HEK293 (cell line): ENCODE results near the gene FAH.

Experiments
- CTCF ChIA-PET: fragments of 350-600 bp; formaldehyde crosslinking; extraction: SDS; loops from one replicate; lab custom pipeline; 2021; ENCODE audit warnings: antibody characterized with exemption; lab: Yijun Ruan, JAX
- POLR2A ChIA-PET: fragments of 300-600 bp; formaldehyde crosslinking; extraction: SDS; loops from one replicate; lab custom pipeline; 2020; ENCODE audit warnings: antibody characterized with exemption, inconsistent platforms; lab: Yijun Ruan, JAX
- H3K27ac ChIP-seq: fragments of 200-500 bp; sonication (Bioruptor generic); 2 replicates; pipeline ENCODE4 v1.5.1; 2014; ENCODE audit warnings: low read depth, low read length, control low read depth, inconsistent platforms; ENCODE audit errors: extremely low read depth
- H3K36me3 ChIP-seq, 2 experiments: fragments of 200-500 bp in 1 of 2; sonication (Bioruptor generic) in 1 of 2; 1 replicate in 1 of 2; 2 replicates in 1 of 2; pipeline ENCODE4 v1.5.1; 2014 to 2017; ENCODE audit warnings: inconsistent platforms in 2 of 2, low read length in 2 of 2; ENCODE audit not compliant: control insufficient read depth in 2 of 2, insufficient read depth in 1 of 2
- H3K4me1 ChIP-seq: fragments of 200-500 bp; sonication (Bioruptor generic); 2 replicates; pipeline ENCODE4 v1.5.1; 2014; ENCODE audit warnings: mild to moderate bottlenecking, low read length, inconsistent platforms; ENCODE audit not compliant: control insufficient read depth, insufficient read depth
- H3K4me3 ChIP-seq: 2 replicates; pipeline ENCODE4 v1.5.1; 2011; ENCODE audit warnings: low read depth, mild to moderate bottlenecking, control low read depth, low read length, moderate library complexity
- H3K9me3 ChIP-seq: fragments of 200-500 bp; sonication (Bioruptor generic); 2 replicates; pipeline ENCODE4 v1.5.1; 2014; ENCODE audit warnings: low read depth, low read length, inconsistent platforms; ENCODE audit not compliant: control insufficient read depth, insufficient read depth
- KLF1 ChIP-seq: fragments of 450-650 bp; formaldehyde crosslinking; IDR thresholded peaks from 2 replicates; pipeline ENCODE4 v1.5.1; 2016; ENCODE audit warnings: missing biosample characterization, missing genetic modification characterization
- OVOL3 ChIP-seq: fragments of 450-650 bp; formaldehyde crosslinking; IDR thresholded peaks from 2 replicates; pipeline ENCODE4 v1.5.1; 2016; ENCODE audit warnings: missing biosample characterization, missing genetic modification characterization
- ZBTB7A ChIP-seq: fragments of 450-650 bp; formaldehyde crosslinking; IDR thresholded peaks from 2 replicates; pipeline ENCODE4 v1.5.1; 2016; ENCODE audit warnings: low read depth, missing biosample characterization, missing genetic modification characterization
- ZNF133 ChIP-seq: fragments of 450-650 bp; formaldehyde crosslinking; IDR thresholded peaks from 2 replicates; pipeline ENCODE4 v1.5.1; 2016; ENCODE audit warnings: missing biosample characterization, missing genetic modification characterization
- ZNF2 ChIP-seq: fragments of 450-650 bp; formaldehyde crosslinking; IDR thresholded peaks from 2 replicates; pipeline ENCODE4 v1.5.1; 2016; ENCODE audit warnings: missing biosample characterization, missing genetic modification characterization
- ZNF221 ChIP-seq: fragments of 450-650 bp; formaldehyde crosslinking; IDR thresholded peaks from 2 replicates; pipeline ENCODE4 v1.5.1; 2017; ENCODE audit warnings: missing biosample characterization, missing genetic modification characterization, borderline replicate concordance
- ZNF239 ChIP-seq: fragments of 450-650 bp; formaldehyde crosslinking; IDR thresholded peaks from 2 replicates; pipeline ENCODE4 v1.5.1; 2016; ENCODE audit warnings: missing biosample characterization, missing genetic modification characterization
- ZNF292 ChIP-seq: fragments of 450-650 bp; formaldehyde crosslinking; IDR thresholded peaks from 2 replicates; pipeline ENCODE4 v1.5.1; 2016; ENCODE audit warnings: low read depth, missing biosample characterization, missing genetic modification characterization, borderline replicate concordance
- ZNF514 ChIP-seq: fragments of 450-650 bp; formaldehyde crosslinking; IDR thresholded peaks from 2 replicates; pipeline ENCODE4 v1.5.1; 2016; ENCODE audit warnings: missing biosample characterization, missing genetic modification characterization
- ZNF529 ChIP-seq: fragments of 450-650 bp; formaldehyde crosslinking; IDR thresholded peaks from 2 replicates; pipeline ENCODE4 v1.5.1; 2017; ENCODE audit warnings: missing genetic modification characterization, missing biosample characterization; ENCODE audit not compliant: insufficient replicate concordance
- ZNF623 ChIP-seq: fragments of 450-650 bp; formaldehyde crosslinking; IDR thresholded peaks from 2 replicates; pipeline ENCODE4 v1.5.1; 2016; ENCODE audit warnings: missing biosample characterization, missing genetic modification characterization
- ZNF701 ChIP-seq: fragments of 450-650 bp; formaldehyde crosslinking; IDR thresholded peaks from 2 replicates; pipeline ENCODE4 v1.5.1; 2016; ENCODE audit warnings: missing biosample characterization, missing genetic modification characterization
- ZNF785 ChIP-seq: fragments of 450-650 bp; formaldehyde crosslinking; IDR thresholded peaks from 2 replicates; pipeline ENCODE4 v1.5.1; 2016; ENCODE audit warnings: missing biosample characterization, missing genetic modification characterization
- TF ChIP-seq, protein P1 (sequence below): fragments of 450-650 bp; formaldehyde crosslinking; IDR thresholded peaks from 2 replicates; pipeline ENCODE4 v1.5.1; 2016; ENCODE audit warnings: missing biosample characterization, missing genetic modification characterization
- TF ChIP-seq, protein P2 (sequence below): fragments of 450-650 bp; formaldehyde crosslinking; IDR thresholded peaks from 2 replicates; pipeline ENCODE4 v1.5.1; 2017; ENCODE audit warnings: missing biosample characterization, missing genetic modification characterization
- TF ChIP-seq, protein P3 (sequence below): fragments of 450-650 bp; formaldehyde crosslinking; IDR thresholded peaks from 2 replicates; pipeline ENCODE4 v1.5.0; 2017; ENCODE audit warnings: missing biosample characterization, missing genetic modification characterization, borderline replicate concordance
- TF ChIP-seq, protein P4 (sequence below): fragments of 450-650 bp; formaldehyde crosslinking; IDR thresholded peaks from 2 replicates; pipeline ENCODE4 v1.5.1; 2016; ENCODE audit warnings: missing biosample characterization, missing genetic modification characterization

FAH gene

DNA sequence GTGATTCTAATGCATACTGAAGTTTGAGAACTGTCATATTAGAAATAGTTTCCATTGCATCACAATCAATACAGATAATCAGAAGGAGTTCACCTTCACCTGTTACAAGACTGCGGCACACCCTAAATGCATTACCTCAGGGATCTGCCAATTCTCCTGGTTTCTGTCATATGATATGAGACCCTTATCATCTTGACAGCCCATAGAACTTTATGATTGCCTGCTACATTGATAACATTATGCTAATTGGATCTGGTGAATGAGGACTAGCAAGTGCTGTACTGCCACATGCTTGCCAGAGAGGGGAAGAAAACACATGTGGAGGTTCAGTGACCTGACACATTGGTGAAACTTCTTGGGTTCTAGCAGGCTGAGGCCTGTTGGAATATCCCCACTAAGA, 41.4 kb downstream of the FAH start:
- ChIA-PET POLR2A (no interaction called here), CTCF (interaction anchor here (0.6 kb wide), 1 partner anchor 71 kb away, joined by 3 read pairs; no protein-coding TSS in a partner anchor)
- H3K36me3 ChIP-seq: no peaks in the 10 kb centered on the region
- no peaks in the 10 kb centered on the region for H3K4me1 ChIP-seq
- H3K9me3 ChIP-seq: no peaks in the 10 kb centered on the region
- TF ChIP-seq ZNF623 (no peak), ZNF701 (tag by site-specific recombination) (no peak), ZNF133 (tag by site-specific recombination) (no peak), ZBTB7A (tag by site-specific recombination) (no peak), ZNF221 (tag by site-specific recombination) (no peak), ZNF785 (tag by site-specific recombination) (no peak), KLF1 (tag by site-specific recombination) (no peak), ZNF529 (tag by site-specific recombination) (no peak), ZNF239 (tag by site-specific recombination) (no peak), ZNF2 (no peak), OVOL3 (tag by site-specific recombination) (no peak), ZNF292 (tag by site-specific recombination) (no peak), ZNF514 (tag by site-specific recombination) (no peak)
- TF ChIP-seq, protein P1, sequence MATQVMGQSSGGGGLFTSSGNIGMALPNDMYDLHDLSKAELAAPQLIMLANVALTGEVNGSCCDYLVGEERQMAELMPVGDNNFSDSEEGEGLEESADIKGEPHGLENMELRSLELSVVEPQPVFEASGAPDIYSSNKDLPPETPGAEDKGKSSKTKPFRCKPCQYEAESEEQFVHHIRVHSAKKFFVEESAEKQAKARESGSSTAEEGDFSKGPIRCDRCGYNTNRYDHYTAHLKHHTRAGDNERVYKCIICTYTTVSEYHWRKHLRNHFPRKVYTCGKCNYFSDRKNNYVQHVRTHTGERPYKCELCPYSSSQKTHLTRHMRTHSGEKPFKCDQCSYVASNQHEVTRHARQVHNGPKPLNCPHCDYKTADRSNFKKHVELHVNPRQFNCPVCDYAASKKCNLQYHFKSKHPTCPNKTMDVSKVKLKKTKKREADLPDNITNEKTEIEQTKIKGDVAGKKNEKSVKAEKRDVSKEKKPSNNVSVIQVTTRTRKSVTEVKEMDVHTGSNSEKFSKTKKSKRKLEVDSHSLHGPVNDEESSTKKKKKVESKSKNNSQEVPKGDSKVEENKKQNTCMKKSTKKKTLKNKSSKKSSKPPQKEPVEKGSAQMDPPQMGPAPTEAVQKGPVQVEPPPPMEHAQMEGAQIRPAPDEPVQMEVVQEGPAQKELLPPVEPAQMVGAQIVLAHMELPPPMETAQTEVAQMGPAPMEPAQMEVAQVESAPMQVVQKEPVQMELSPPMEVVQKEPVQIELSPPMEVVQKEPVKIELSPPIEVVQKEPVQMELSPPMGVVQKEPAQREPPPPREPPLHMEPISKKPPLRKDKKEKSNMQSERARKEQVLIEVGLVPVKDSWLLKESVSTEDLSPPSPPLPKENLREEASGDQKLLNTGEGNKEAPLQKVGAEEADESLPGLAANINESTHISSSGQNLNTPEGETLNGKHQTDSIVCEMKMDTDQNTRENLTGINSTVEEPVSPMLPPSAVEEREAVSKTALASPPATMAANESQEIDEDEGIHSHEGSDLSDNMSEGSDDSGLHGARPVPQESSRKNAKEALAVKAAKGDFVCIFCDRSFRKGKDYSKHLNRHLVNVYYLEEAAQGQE (tag by site-specific recombination): no peak
- TF ChIP-seq, protein P2, sequence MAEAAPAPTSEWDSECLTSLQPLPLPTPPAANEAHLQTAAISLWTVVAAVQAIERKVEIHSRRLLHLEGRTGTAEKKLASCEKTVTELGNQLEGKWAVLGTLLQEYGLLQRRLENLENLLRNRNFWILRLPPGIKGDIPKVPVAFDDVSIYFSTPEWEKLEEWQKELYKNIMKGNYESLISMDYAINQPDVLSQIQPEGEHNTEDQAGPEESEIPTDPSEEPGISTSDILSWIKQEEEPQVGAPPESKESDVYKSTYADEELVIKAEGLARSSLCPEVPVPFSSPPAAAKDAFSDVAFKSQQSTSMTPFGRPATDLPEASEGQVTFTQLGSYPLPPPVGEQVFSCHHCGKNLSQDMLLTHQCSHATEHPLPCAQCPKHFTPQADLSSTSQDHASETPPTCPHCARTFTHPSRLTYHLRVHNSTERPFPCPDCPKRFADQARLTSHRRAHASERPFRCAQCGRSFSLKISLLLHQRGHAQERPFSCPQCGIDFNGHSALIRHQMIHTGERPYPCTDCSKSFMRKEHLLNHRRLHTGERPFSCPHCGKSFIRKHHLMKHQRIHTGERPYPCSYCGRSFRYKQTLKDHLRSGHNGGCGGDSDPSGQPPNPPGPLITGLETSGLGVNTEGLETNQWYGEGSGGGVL (tag by site-specific recombination): no peak
- TF ChIP-seq, protein P3, sequence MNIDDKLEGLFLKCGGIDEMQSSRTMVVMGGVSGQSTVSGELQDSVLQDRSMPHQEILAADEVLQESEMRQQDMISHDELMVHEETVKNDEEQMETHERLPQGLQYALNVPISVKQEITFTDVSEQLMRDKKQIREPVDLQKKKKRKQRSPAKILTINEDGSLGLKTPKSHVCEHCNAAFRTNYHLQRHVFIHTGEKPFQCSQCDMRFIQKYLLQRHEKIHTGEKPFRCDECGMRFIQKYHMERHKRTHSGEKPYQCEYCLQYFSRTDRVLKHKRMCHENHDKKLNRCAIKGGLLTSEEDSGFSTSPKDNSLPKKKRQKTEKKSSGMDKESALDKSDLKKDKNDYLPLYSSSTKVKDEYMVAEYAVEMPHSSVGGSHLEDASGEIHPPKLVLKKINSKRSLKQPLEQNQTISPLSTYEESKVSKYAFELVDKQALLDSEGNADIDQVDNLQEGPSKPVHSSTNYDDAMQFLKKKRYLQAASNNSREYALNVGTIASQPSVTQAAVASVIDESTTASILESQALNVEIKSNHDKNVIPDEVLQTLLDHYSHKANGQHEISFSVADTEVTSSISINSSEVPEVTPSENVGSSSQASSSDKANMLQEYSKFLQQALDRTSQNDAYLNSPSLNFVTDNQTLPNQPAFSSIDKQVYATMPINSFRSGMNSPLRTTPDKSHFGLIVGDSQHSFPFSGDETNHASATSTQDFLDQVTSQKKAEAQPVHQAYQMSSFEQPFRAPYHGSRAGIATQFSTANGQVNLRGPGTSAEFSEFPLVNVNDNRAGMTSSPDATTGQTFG (tag by site-specific recombination): no peak
- TF ChIP-seq, protein P4, sequence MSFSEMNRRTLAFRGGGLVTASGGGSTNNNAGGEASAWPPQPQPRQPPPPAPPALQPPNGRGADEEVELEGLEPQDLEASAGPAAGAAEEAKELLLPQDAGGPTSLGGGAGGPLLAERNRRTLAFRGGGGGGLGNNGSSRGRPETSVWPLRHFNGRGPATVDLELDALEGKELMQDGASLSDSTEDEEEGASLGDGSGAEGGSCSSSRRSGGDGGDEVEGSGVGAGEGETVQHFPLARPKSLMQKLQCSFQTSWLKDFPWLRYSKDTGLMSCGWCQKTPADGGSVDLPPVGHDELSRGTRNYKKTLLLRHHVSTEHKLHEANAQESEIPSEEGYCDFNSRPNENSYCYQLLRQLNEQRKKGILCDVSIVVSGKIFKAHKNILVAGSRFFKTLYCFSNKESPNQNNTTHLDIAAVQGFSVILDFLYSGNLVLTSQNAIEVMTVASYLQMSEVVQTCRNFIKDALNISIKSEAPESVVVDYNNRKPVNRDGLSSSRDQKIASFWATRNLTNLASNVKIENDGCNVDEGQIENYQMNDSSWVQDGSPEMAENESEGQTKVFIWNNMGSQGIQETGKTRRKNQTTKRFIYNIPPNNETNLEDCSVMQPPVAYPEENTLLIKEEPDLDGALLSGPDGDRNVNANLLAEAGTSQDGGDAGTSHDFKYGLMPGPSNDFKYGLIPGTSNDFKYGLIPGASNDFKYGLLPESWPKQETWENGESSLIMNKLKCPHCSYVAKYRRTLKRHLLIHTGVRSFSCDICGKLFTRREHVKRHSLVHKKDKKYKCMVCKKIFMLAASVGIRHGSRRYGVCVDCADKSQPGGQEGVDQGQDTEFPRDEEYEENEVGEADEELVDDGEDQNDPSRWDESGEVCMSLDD (tag by site-specific recombination): no peak
- H3K27ac ChIP-seq: no peak overlapping the region
- H3K4me3 ChIP-seq: no peak overlapping the region
